Measurements from ENCODE around the gene TCAF2. TPM values are rescaled to one million over a fixed set of nuclear protein-coding genes. Genes with fewer than 3 reads are reported as not detected.
"Not testable (repeated sequence)": the region's sequence is repeated elsewhere in the genome, so short reads cannot be mapped to it uniquely, and the experiment has no call there.

TCAF2 gene
- total RNA-seq, result 27.3 TPM

DNA sequence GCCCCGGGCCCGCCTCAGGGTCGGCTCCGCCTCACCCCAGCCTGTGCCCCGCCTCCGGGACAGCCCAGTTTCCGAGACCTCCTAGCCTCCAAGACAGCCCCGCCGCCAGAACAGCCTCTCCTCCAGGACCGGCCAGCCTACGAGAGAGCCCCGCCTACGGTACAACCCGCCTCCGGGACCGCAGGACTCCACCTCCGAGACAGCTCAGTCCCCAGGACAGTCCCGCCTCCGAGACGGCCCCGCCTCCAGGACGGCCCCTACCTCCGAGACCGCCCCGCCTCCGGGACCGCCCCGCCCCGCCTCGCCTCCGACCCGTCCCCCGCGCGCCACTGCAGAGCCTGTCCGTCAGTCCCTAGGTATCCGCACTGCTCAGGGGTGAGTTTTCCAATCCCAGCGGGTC is at the start of gene TCAF2:
Gene TCAF2 (plus strand): TSS at position 329 of the 400 bp plus-strand sequence.
- H3K4me3 ChIP-seq (ENCODE audit: low read length); H3K9me3 ChIP-seq (ENCODE audit: low read depth, low read length): not testable (repeated sequence)

DNA sequence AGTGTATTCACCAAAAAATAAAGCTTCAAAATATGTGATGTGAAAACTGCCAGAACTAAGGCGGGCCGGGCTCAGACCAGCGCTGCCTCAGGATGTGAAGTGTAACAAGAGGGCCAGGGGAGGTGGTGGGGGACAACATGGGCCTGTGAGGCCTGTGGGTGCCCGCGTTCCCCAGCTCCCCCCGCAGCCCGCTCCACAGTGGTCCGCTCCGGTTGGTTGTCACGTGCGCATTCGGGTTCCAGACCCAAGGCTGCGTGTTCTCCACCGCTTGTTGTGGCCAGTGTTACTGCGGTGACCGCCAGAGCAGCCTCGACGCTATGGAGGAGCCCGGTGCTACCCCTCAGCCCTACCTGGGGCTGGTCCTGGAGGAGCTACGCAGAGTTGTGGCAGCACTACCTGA is 49.3 kb upstream of the TCAF2 start, which contains the start of gene CTAGE15:
Gene CTAGE15 (plus strand): TSS at position 301 of the 400 bp plus-strand sequence. CDS start 17 bp downstream, at position 318.
- not testable (repeated sequence) for H3K4me3 ChIP-seq (ENCODE audit: low read length); H3K27me3 ChIP-seq (ENCODE audit: insufficient read depth, low read length); H3K9me3 ChIP-seq (ENCODE audit: low read depth, low read length); H3K4me1 ChIP-seq (ENCODE audit: insufficient read depth, low read length)

More for the DNA sequence above, at the start of gene TCAF2:
- not testable (repeated sequence) for H3K27me3 ChIP-seq (ENCODE audit: insufficient read depth, low read length); H3K4me1 ChIP-seq (ENCODE audit: insufficient read depth, low read length)

DNA sequence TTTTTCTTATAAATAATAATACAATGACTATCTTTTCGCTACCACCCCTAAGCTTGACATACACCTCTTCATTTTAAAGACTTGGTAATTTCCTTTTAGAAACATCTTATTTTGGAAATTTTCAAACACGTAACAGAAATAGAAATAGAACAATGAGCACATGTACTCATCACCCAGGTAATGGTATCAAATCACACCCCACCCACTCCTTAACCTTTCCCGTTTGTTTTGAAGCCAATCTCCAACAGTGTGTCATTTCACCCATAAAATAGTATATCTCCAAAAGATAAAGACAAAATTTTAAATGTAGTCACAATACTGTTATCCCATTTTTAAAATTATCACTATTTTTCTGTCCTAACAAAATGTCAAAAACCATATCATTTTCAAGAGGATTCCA is 32.6 kb upstream of the TCAF2 start:
- H3K27me3 ChIP-seq (ENCODE audit: insufficient read depth, low read length); H3K9me3 ChIP-seq (ENCODE audit: low read depth, low read length); H3K4me1 ChIP-seq (ENCODE audit: insufficient read depth, low read length); H3K4me3 ChIP-seq (ENCODE audit: low read length): not testable (repeated sequence)

DNA sequence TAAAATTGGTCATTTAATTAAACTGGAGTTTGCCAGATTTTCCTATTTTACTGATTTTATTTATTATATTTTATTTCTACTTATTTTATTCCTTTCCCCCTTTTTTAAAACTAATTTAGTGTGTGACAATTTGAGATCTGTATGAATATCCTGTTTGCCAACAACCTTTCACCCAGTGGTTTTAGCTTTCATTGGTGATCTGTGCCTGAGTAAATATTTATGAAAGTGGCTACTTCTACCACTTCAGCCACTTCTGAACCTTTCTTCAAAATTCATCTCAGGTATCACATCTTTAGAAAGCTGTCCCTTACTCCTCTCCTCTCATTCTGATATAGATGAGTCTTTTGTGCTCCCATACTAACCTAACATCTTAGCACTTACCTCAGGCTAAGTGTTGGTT is 30.9 kb upstream of the TCAF2 start:
- not testable (repeated sequence) for H3K27me3 ChIP-seq (ENCODE audit: insufficient read depth, low read length); H3K9me3 ChIP-seq (ENCODE audit: low read depth, low read length); H3K4me1 ChIP-seq (ENCODE audit: insufficient read depth, low read length); H3K4me3 ChIP-seq (ENCODE audit: low read length)

DNA sequence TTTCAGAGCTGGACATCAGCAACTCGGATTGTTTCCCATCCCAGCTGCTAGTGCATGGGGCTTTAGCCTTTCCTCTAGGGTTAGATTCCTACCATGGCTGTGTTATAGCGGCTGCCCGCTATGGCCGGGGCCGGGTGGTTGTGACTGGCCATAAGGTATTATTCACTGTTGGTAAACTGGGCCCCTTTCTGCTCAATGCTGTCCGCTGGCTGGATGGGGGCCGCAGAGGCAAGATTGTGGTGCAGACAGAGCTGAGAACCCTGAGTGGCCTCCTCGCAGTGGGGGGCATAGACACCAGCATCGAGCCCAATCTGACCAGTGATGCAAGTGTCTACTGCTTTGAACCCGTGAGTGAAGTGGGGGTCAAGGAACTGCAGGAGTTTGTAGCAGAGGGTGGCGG is 22.7 kb upstream of the TCAF2 start:
- H3K27me3 ChIP-seq (ENCODE audit: insufficient read depth, low read length); H3K4me1 ChIP-seq (ENCODE audit: insufficient read depth, low read length); H3K4me3 ChIP-seq (ENCODE audit: low read length); H3K9me3 ChIP-seq (ENCODE audit: low read depth, low read length): not testable (repeated sequence)

DNA sequence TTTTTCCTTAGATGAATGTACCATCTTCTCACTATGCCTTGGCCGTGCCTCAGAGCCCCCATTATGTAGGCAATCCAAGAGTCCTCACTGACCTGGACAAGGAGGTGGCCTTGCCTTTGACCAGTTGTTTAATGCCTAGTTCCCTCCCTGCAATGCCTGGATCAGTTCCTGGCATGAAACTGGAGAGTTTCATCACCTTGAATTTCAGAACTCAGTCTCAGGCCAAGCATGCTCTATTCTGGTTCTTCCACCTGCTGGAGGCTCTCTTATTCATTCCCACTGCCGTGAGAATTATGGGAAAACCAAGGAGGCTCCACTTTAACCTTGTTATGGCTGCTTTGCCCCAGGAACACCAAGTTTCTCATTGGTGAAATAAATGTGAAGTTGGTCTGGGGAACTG is 17.2 kb upstream of the TCAF2 start:
- H3K9me3 ChIP-seq (ENCODE audit: low read depth, low read length); H3K4me3 ChIP-seq (ENCODE audit: low read length); H3K27me3 ChIP-seq (ENCODE audit: insufficient read depth, low read length); H3K4me1 ChIP-seq (ENCODE audit: insufficient read depth, low read length): not testable (repeated sequence)

DNA sequence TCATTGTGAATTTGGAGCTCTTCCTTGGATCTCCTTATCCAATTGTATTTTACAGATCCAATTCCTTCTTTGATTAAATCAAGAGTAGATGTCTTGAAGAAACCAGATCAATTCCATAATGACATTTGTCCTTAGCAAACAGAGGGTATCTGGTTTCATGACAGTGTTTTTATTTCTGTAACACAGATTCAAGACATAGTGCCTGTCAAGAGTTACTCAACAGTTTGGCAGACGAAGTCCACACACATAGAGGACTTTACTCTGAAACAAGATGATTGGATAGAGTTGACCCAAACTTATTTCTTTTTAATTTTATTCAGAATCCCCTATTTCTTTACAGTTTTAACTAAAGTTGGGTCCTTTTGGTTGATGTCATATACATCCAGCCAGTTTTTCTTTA is 14.7 kb upstream of the TCAF2 start:
- not testable (repeated sequence) for H3K27me3 ChIP-seq (ENCODE audit: insufficient read depth, low read length); H3K9me3 ChIP-seq (ENCODE audit: low read depth, low read length); H3K4me3 ChIP-seq (ENCODE audit: low read length)

DNA sequence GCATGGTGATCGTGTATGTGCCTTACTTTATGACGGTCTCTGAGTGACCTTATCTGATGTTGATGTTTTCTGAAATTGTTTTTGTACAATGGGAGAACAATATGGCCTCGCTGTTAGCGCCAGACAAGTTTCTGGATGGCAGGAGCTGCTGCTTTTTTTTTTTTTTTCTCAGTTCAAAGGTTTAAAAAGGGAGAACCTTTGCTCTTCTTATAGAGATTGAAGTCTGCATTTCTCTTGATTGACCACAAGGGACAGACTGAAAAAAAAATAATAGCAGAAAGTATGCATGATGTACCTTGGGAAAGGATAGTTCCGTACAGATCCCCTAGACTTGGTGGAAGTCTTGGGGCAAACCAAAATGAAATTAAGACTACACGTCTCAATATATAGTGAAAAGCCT is 5.2 kb upstream of the TCAF2 start:
- not testable (repeated sequence) for H3K9me3 ChIP-seq (ENCODE audit: low read depth, low read length); H3K27me3 ChIP-seq (ENCODE audit: insufficient read depth, low read length); H3K4me3 ChIP-seq (ENCODE audit: low read length); H3K4me1 ChIP-seq (ENCODE audit: insufficient read depth, low read length)

More for the DNA sequence above, 14.7 kb upstream of the TCAF2 start:
- H3K4me1 ChIP-seq (ENCODE audit: insufficient read depth, low read length), result not testable (repeated sequence)

DNA sequence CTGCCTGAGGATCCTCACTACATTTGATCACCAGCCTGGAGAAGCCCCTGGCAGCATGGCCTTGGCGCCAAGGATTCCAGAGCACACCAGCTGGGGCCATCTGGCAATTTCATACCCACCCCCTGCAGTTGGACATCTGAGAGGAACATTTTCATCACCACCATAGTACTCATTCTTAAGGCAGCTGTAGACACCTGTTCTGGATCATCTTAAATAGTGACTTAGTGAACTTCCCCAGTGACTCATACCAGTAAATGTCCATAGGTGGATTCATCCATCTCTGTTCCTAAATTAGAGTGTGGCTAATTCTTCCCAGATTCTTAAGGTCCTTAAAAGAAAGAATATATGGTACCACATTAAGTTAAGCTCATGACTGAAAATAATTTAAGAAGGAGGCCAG is 3.6 kb upstream of the TCAF2 start:
- H3K9me3 ChIP-seq (ENCODE audit: low read depth, low read length); H3K4me3 ChIP-seq (ENCODE audit: low read length); H3K4me1 ChIP-seq (ENCODE audit: insufficient read depth, low read length); H3K27me3 ChIP-seq (ENCODE audit: insufficient read depth, low read length): not testable (repeated sequence)

DNA sequence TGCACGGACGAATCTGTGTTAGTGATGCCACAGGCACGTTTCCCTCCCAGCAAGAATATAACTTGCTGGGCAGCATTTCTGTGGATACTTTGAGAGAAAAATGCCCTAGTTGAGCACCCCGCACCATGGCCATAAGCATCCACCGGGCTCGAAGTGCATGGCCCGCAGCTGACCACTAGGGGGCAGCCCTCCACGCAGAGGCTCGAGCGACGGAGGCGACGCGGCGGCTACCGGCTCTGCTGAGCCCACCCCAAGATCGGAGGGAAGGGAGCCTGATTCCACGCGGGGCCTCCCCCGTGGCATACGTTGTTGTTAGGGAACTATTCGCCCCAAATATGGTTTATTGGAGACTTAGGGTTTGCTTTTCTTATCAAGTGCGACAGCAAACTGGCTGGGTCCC is 716 bp upstream of the TCAF2 start:
- H3K27me3 ChIP-seq (ENCODE audit: insufficient read depth, low read length); H3K4me1 ChIP-seq (ENCODE audit: insufficient read depth, low read length); H3K9me3 ChIP-seq (ENCODE audit: low read depth, low read length); H3K4me3 ChIP-seq (ENCODE audit: low read length): not testable (repeated sequence)

DNA sequence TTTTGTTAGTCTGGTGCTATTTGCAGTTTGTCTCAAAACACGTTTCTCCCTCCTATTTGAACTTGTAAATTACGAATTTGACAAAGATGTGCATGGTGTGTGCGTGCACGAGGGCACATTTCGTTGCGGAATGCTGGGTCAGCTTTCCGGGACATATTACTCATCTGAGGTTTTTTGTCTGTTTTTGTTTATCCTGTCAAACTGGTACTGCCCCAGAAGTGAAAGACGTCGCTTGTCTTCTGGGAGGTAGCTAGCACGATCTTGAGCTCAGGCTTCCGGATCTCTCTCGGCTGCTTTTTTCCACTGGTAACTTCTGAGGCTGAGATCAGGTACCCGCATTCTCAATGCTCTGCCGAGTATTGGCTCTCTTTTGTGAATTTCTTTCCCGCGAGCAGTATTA is 401 bp downstream of the TCAF2 start:
- H3K9me3 ChIP-seq (ENCODE audit: low read depth, low read length); H3K4me1 ChIP-seq (ENCODE audit: insufficient read depth, low read length); H3K27me3 ChIP-seq (ENCODE audit: insufficient read depth, low read length); H3K4me3 ChIP-seq (ENCODE audit: low read length): not testable (repeated sequence)

DNA sequence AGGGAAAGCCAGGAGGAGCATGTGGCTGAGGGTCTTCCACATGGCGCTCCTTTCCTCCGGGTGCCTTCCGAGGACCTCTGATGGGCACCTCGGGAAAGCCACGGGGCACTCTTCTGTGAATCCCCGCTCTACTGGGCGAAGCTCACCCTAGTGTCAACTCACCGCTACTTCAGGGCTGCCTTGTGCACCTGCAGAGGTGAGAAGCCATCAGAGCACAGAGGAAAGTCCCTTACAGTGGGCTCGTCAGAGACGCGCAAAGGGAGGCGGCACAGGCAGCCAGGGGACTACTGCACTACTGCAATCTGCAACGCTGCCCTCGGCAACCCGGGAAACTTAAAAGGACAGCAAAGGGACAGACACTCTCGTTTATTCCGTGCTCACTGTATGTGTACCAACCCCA is 1.4 kb downstream of the TCAF2 start:
- not testable (repeated sequence) for H3K4me1 ChIP-seq (ENCODE audit: insufficient read depth, low read length); H3K27me3 ChIP-seq (ENCODE audit: insufficient read depth, low read length); H3K4me3 ChIP-seq (ENCODE audit: low read length); H3K9me3 ChIP-seq (ENCODE audit: low read depth, low read length)

DNA sequence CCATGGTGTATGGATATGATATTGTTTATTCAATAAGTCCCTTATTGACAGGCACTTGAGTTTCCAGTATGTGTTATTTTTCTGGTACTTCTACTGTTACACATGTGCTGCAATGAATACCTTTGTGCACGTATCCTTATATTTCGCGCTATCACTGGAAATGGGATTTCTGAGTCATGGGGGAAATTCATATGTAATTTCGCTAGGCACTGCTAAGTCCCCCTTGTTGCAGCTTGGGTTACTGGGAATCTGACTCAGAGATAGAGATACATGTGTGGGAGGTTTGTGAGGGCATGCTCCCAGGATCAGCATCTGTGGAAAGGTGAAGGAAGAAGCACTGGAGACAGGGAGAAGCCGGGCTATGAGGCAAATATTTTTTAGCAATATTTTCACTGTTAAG is 9.9 kb downstream of the TCAF2 start:
- not testable (repeated sequence) for H3K4me3 ChIP-seq (ENCODE audit: low read length); H3K27me3 ChIP-seq (ENCODE audit: insufficient read depth, low read length); H3K9me3 ChIP-seq (ENCODE audit: low read depth, low read length); H3K4me1 ChIP-seq (ENCODE audit: insufficient read depth, low read length)

DNA sequence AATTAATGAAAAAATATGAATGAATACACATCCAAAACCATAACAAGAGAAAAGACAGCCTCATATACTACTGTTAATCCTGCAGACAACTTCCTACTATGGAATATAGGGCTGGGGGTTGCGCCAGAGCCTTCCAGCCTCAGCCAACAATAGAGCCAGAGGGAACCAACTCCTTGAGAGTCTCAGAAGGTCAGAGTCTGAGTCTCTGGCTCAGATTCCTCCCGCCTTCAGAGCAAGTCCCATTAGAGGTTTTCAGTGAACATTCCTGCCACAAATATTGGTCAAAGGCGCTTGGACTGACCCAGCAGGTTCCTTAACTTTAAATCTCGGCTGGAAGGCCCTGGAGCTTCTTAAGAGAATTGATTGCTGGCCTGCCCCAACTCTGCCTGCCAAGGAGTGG is 11.7 kb downstream of the TCAF2 start:
- H3K9me3 ChIP-seq (ENCODE audit: low read depth, low read length); H3K4me1 ChIP-seq (ENCODE audit: insufficient read depth, low read length); H3K27me3 ChIP-seq (ENCODE audit: insufficient read depth, low read length); H3K4me3 ChIP-seq (ENCODE audit: low read length): not testable (repeated sequence)

DNA sequence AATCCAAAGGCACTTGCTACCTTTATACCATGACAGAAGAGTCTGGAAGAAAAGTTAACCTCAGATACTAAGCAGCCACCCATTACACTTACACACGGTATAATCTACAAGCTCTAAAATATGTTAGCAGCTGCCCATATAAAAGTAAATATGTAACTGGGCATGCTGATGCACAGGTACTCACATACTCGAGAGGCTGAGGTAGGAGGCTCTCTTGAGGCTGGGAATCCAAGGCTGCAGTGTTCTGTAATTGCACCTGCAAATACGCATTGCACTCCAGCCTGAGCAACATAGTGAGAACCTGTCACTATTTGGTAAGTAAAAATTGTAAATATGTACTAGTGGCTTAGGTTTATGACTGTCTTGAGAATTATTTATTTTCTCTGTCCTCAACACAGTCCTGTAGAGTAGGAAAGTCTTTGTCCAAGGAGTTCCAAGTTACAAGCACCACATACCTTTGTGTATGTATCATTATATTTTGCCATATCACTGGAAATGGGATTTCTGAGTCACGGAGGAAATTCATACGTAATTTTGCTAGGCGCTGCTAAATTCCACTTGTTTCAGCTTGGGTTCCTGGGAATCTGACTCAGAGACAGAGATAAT is 12.3 kb downstream of the TCAF2 start:
- H3K4me3 ChIP-seq (ENCODE audit: low read length); H3K9me3 ChIP-seq (ENCODE audit: low read depth, low read length); H3K27me3 ChIP-seq (ENCODE audit: insufficient read depth, low read length); H3K4me1 ChIP-seq (ENCODE audit: insufficient read depth, low read length): not testable (repeated sequence)

DNA sequence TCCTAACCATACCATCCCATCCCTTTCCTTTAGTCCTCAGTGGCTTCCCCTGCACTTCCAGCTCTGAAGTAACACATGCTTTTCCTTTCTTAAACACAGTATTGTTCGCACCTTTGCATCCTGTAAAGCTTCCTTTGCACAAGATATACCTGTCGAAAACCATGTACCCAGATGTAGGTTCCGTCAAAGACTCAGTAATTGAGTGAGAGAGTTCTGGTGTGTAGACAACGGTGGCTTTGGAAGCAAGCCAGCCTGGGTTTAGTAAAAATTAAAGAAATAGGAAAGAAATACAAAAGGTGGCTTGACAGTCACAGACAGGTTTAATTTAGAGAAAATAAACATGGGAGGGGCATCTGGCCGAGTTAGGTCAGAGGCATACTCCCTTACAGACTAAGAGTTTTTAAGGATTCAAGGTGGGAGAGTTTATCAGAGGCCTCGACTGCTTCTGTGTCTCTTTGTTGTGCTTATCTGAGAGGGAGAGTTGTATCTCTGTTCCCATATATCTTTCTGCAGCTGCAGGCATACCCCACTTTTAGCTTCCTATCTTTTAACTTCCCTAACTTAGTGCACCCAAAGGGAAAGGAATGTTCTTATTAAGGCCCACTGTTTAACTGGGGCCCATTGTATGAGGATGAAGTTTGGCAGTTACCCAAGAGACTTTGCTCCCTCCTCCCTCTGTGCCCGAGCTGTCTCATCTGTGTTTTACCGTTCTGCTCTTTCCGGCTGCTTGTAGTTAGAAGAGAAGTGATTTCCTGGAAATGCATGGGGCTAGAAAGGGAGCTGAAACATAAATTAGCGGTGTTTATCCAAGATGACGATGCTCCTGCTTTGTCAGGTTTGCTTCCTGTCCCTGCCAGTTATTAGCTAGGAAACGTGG is 14.8 kb downstream of the TCAF2 start:
- H3K4me3 ChIP-seq (ENCODE audit: low read length); H3K27me3 ChIP-seq (ENCODE audit: insufficient read depth, low read length); H3K4me1 ChIP-seq (ENCODE audit: insufficient read depth, low read length): not testable (repeated sequence)

More for the DNA sequence above, 14.8 kb downstream of the TCAF2 start:
- H3K9me3 ChIP-seq (ENCODE audit: low read depth, low read length), result not testable (repeated sequence)
